ENCODE data around the gene NFATC4. TPM values are rescaled to one million over a fixed set of nuclear protein-coding genes. Genes with fewer than 3 reads are reported as not detected.

Gene NFATC4
- polyA plus RNA-seq, 3 donors = not detected

- H3K9me3 Mint-ChIP-seq = no peaks in the 10 kb centered on the region
- H3K36me3 Mint-ChIP-seq = peaks cover 12 to 19% of the 10 kb centered on the region in 2 donors
- intact Hi-C loops (cut with micrococcal nuclease) = no loop called here
- no peaks in the 10 kb centered on the region for H3K27me3 ChIP-seq (ENCODE audit: control insufficient read depth in 2 of 2, insufficient read depth in 2 of 2, low read length in 2 of 2)
- H3K27me3 Mint-ChIP-seq (ENCODE audit: low read depth in 3 of 3) = peaks cover 5 to 9% (median 9%) of the 10 kb centered on the region in 3 donors
- peaks cover 27% of the 10 kb centered on the region for H3K79me2 ChIP-seq (ENCODE audit: insufficient read depth, low read length)
- H3K4me1 Mint-ChIP-seq = peaks cover 34% of the 10 kb centered on the region
- peaks cover 25% of the 10 kb centered on the region for H4K20me1 ChIP-seq (ENCODE audit: insufficient read depth, low read length)
- no peak overlapping the region for H3K4me2 ChIP-seq (replicated peaks; ENCODE audit: extremely low read depth, low read length, poor library complexity, severe bottlenecking)
- H3K9me3 ChIP-seq (replicated peaks in 1 of 2; ENCODE audit: control insufficient read depth in 1 of 2, insufficient read depth in 1 of 2, low read length in 2 of 2) = no peaks in the 10 kb centered on the region
- H3K4me3 ChIP-seq (replicated peaks in 1 of 3; ENCODE audit: low read depth in 2 of 3, low read length in 3 of 3) = no peak overlapping the region
- peaks cover 27 to 43% of the 10 kb centered on the region in 2 donors for H3K4me1 ChIP-seq (ENCODE audit: control insufficient read depth in 1 of 2, insufficient read depth in 2 of 2, low read length in 2 of 2)
- 83% methylated on average over 11 of the region's 18 CpGs for WGBS (ENCODE audit: insufficient coverage)
- TF ChIP-seq CTCF (IDR thresholded peaks at IDR 0.05) = no peak
- no peak for DNase-seq
- H3K4me3 Mint-ChIP-seq = no peak overlapping the region
- H3K27ac Mint-ChIP-seq = no peak overlapping the region
- peaks cover 10% of the 10 kb centered on the region in 2 donors for H3K36me3 ChIP-seq (replicated peaks in 1 of 2; ENCODE audit: control insufficient read depth in 1 of 2, insufficient read depth in 2 of 2, low read length in 2 of 2)
- no peak overlapping the region for H2AFZ ChIP-seq (ENCODE audit: insufficient read depth, low read depth, low read length, poor library complexity, severe bottlenecking)
- H3K9ac ChIP-seq (ENCODE audit: insufficient read depth, low read length, poor library complexity, severe bottlenecking) = no peak overlapping the region
- no peak overlapping the region for H3K27ac ChIP-seq (ENCODE audit: low read depth in 1 of 2, low read length in 2 of 2)
Measured at GRCh38 chr14:24427537-24428508, 59.8 kb downstream of the NFATC4 start.

DNA sequence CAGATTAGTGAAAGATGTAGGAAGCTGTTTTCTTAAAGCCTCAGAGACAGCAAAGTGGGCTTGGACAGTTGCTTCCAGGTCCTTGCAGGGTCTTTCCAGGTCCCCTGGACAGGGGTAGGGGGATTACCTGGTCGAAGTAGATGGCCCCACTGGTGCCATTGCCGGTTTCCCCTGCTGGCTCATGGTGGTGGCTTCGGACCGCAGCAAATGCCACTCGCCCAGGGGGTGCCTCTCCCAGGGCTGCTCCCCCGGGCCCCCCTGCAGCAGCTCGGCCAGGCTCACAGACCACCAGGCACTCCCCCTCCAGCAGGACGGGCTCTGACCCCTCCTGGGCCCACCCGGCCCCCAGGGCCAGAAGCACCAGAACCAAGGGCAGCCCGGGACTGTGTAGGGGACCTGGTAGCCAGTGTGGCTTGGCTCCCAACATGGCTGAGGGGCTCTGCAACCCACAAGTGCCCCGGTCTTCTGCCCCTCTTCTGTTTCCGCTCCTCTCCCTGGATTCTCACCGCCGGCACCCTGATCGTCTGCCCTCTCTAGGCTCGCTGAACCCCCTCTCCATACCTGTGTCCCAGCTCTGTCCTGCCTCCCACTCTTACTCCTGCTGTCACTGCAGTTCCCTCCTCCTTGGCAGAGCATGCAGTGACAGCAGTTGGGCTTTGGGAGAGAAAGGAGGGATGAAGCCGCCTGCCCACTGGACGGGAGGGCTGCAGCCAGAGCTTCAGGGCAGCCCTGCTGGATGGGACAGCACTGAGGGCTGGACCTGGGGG, 60.8 kb downstream of the NFATC4 start:
- Mint-ChIP-seq H3K36me3 (peaks cover 21 to 29% of the 10 kb centered on the region in 2 donors), H3K27me3 (ENCODE audit: low read depth in 3 of 3) (peaks cover 5 to 9% (median 9%) of the 10 kb centered on the region in 3 donors), H3K4me1 (peaks cover 36% of the 10 kb centered on the region), H3K27ac (peak overlapping the region in 6 of 7 donors; percentile 96 to 98 (median 96)), H3K9me3 (no peaks in the 10 kb centered on the region), H3K4me3 (peak overlapping the region; percentile 5 to 90)
- Histone ChIP-seq H3K4me3 (replicated peaks in 1 of 3; ENCODE audit: low read depth in 2 of 3, low read length in 3 of 3) (peak overlapping the region in 1 of 3 experiments; percentile 91), H3K9ac (ENCODE audit: insufficient read depth, low read length, poor library complexity, severe bottlenecking) (peak overlapping the region; percentile 98), H3K9me3 (replicated peaks in 1 of 2; ENCODE audit: control insufficient read depth in 1 of 2, insufficient read depth in 1 of 2, low read length in 2 of 2) (no peaks in the 10 kb centered on the region), H3K27me3 (ENCODE audit: control insufficient read depth in 2 of 2, insufficient read depth in 2 of 2, low read length in 2 of 2) (no peaks in the 10 kb centered on the region), H4K20me1 (ENCODE audit: insufficient read depth, low read length) (peaks cover 32% of the 10 kb centered on the region), H2AFZ (ENCODE audit: insufficient read depth, low read depth, low read length, poor library complexity, severe bottlenecking) (peak overlapping the region; percentile 79), H3K27ac (ENCODE audit: low read depth in 1 of 2, low read length in 2 of 2) (peak overlapping the region; percentile 81 to 100), H3K36me3 (replicated peaks in 1 of 2; ENCODE audit: control insufficient read depth in 1 of 2, insufficient read depth in 2 of 2, low read length in 2 of 2) (peaks cover 20% of the 10 kb centered on the region in 2 donors), H3K79me2 (ENCODE audit: insufficient read depth, low read length) (peaks cover 27% of the 10 kb centered on the region), H3K4me1 (ENCODE audit: control insufficient read depth in 1 of 2, insufficient read depth in 2 of 2, low read length in 2 of 2) (peaks cover 25 to 40% of the 10 kb centered on the region in 2 donors), H3K4me2 (replicated peaks; ENCODE audit: extremely low read depth, low read length, poor library complexity, severe bottlenecking) (peak overlapping the region; percentile 91)
- DNase-seq = no peak
- intact Hi-C loops (cut with micrococcal nuclease) = no loop called here
- no peak for TF ChIP-seq CTCF (IDR thresholded peaks at IDR 0.05)
- 90% methylated on average over 15 of the region's 18 CpGs for WGBS (ENCODE audit: insufficient coverage)

Measured in CD14-positive monocyte (primary cell).